Stimulated activated memory B cell treated with anti-CD40 and anti-IgM and Interleukin-4, amounts not matched to agents 10 μg/mL and 1 μg/mL and 100 μg/mL, for 72 hours (primary cell): Measurements from ENCODE around the gene ALDOC.

Source experiments
- ATAC-seq: fragments of 150-1000 bp; cut with Tn5 transposase; 2 replicates; pipeline ENCODE4 v1.10.0; 2021
- H3K27ac Mint-ChIP-seq: one replicate; pipeline ENCODE4 v1.8.0; 2022; ENCODE audit warnings: mild to moderate bottlenecking, mixed read lengths
- H3K27me3 Mint-ChIP-seq: one replicate; pipeline ENCODE4 v1.8.0; 2022; ENCODE audit warnings: mixed read lengths
- H3K36me3 Mint-ChIP-seq: one replicate; pipeline ENCODE4 v1.8.0; 2022; ENCODE audit warnings: mixed read lengths
- H3K4me1 Mint-ChIP-seq: one replicate; pipeline ENCODE4 v1.8.0; 2022; ENCODE audit warnings: mixed read lengths
- H3K4me3 Mint-ChIP-seq: one replicate; pipeline ENCODE4 v1.8.0; 2022; ENCODE audit warnings: mild to moderate bottlenecking, moderate library complexity, mixed read lengths
- H3K9me3 Mint-ChIP-seq: one replicate; pipeline ENCODE4 v1.8.0; 2022; ENCODE audit warnings: mixed read lengths

The ALDOC gene

GRCh38 chr17:28573521-28573920 is 3.2 kb downstream of the ALDOC start:
- H3K4me1 Mint-ChIP-seq = peaks cover 50% of the 10 kb centered on the region
- H3K27ac Mint-ChIP-seq = no peak overlapping the region
- no peak overlapping the region for H3K4me3 Mint-ChIP-seq
- ATAC-seq = no peak
- peaks cover 12% of the 10 kb centered on the region for H3K36me3 Mint-ChIP-seq
- H3K9me3 Mint-ChIP-seq = no peaks in the 10 kb centered on the region
- no peaks in the 10 kb centered on the region for H3K27me3 Mint-ChIP-seq

- H3K36me3 Mint-ChIP-seq = peaks cover 17% of the 10 kb centered on the region
- no peak for ATAC-seq
- peak overlapping the region; percentile 81 for H3K27ac Mint-ChIP-seq
- no peaks in the 10 kb centered on the region for H3K27me3 Mint-ChIP-seq
- H3K4me3 Mint-ChIP-seq = no peak overlapping the region
- H3K4me1 Mint-ChIP-seq = peaks cover 55% of the 10 kb centered on the region
- H3K9me3 Mint-ChIP-seq = no peaks in the 10 kb centered on the region
These were observed 3.7 kb downstream of the ALDOC start for GRCh38 chr17:28573040-28573380.

- H3K9me3 Mint-ChIP-seq = no peaks in the 10 kb centered on the region
- H3K4me1 Mint-ChIP-seq = peaks cover 61% of the 10 kb centered on the region
- H3K27me3 Mint-ChIP-seq = no peaks in the 10 kb centered on the region
- peaks cover 22% of the 10 kb centered on the region for H3K36me3 Mint-ChIP-seq
- no peak for ATAC-seq
- peak overlapping the region; percentile 96 for H3K4me3 Mint-ChIP-seq
- H3K27ac Mint-ChIP-seq = peak overlapping the region; percentile 81
These were observed 4.2 kb downstream of the ALDOC start for GRCh38 chr17:28572259-28573039.

GRCh38 chr17:28571361-28572122 is 5.2 kb downstream of the ALDOC start, which contains the start of gene PIGS:
TSS of gene PIGS (minus strand) at chr17:28571524. CDS start at chr17:28571496, 28 bp downstream.
- Mint-ChIP-seq H3K4me3 (peak within 1 kb of the TSS; percentile 96), H3K27me3 (no peaks in the 10 kb centered on the region), H3K27ac (peak within 1 kb of the TSS; percentile 81), H3K4me1 (peaks cover 60% of the 10 kb centered on the region), H3K36me3 (peaks cover 22% of the 10 kb centered on the region), H3K9me3 (no peaks in the 10 kb centered on the region)
- ATAC-seq = peak; percentile 98

GRCh38 chr17:28570716-28571360 is 5.9 kb downstream of the ALDOC start:
- no peaks in the 10 kb centered on the region for H3K9me3 Mint-ChIP-seq
- ATAC-seq = peak; percentile 56
- peaks cover 53% of the 10 kb centered on the region for H3K4me1 Mint-ChIP-seq
- peak overlapping the region; percentile 81 for H3K27ac Mint-ChIP-seq
- no peaks in the 10 kb centered on the region for H3K27me3 Mint-ChIP-seq
- peak overlapping the region; percentile 96 for H3K4me3 Mint-ChIP-seq
- H3K36me3 Mint-ChIP-seq = peaks cover 22% of the 10 kb centered on the region

- H3K4me1 Mint-ChIP-seq = peaks cover 50% of the 10 kb centered on the region
- no peaks in the 10 kb centered on the region for H3K27me3 Mint-ChIP-seq
- H3K36me3 Mint-ChIP-seq = peaks cover 21% of the 10 kb centered on the region
- H3K9me3 Mint-ChIP-seq = no peaks in the 10 kb centered on the region
- peak overlapping the region; percentile 9 for H3K27ac Mint-ChIP-seq
- no peak overlapping the region for H3K4me3 Mint-ChIP-seq
- no peak for ATAC-seq
These were observed 7.2 kb downstream of the ALDOC start for GRCh38 chr17:28569446-28569845.

- Mint-ChIP-seq H3K4me3 (peak overlapping the region; percentile 6), H3K27me3 (no peaks in the 10 kb centered on the region), H3K27ac (peak overlapping the region; percentile 17), H3K9me3 (no peaks in the 10 kb centered on the region), H3K4me1 (peaks cover 46% of the 10 kb centered on the region), H3K36me3 (peaks cover 25% of the 10 kb centered on the region)
- peak; percentile 66 for ATAC-seq
These were observed 9.1 kb downstream of the ALDOC start for GRCh38 chr17:28567604-28568003.

- no peaks in the 10 kb centered on the region for H3K9me3 Mint-ChIP-seq
- H3K4me1 Mint-ChIP-seq = peaks cover 16% of the 10 kb centered on the region
- H3K36me3 Mint-ChIP-seq = peaks cover 49% of the 10 kb centered on the region
- no peak overlapping the region for H3K4me3 Mint-ChIP-seq
- no peak overlapping the region for H3K27ac Mint-ChIP-seq
- no peaks in the 10 kb centered on the region for H3K27me3 Mint-ChIP-seq
- ATAC-seq = no peak
These were observed 13.2 kb downstream of the ALDOC start for GRCh38 chr17:28563475-28563874.

GRCh38 chr17:28555022-28555421 is 21.7 kb downstream of the ALDOC start:
- H3K9me3 Mint-ChIP-seq = no peaks in the 10 kb centered on the region
- no peaks in the 10 kb centered on the region for H3K27me3 Mint-ChIP-seq
- no peak overlapping the region for H3K4me3 Mint-ChIP-seq
- H3K4me1 Mint-ChIP-seq = peaks cover 39% of the 10 kb centered on the region
- H3K27ac Mint-ChIP-seq = no peak overlapping the region
- H3K36me3 Mint-ChIP-seq = peaks cover 64% of the 10 kb centered on the region
- ATAC-seq = no peak

- H3K4me1 Mint-ChIP-seq = peaks cover 43% of the 10 kb centered on the region
- no peak overlapping the region for H3K27ac Mint-ChIP-seq
- no peak for ATAC-seq
- no peaks in the 10 kb centered on the region for H3K27me3 Mint-ChIP-seq
- H3K36me3 Mint-ChIP-seq = peaks cover 60% of the 10 kb centered on the region
- H3K4me3 Mint-ChIP-seq = no peak overlapping the region
- H3K9me3 Mint-ChIP-seq = no peaks in the 10 kb centered on the region
These were observed 22.1 kb downstream of the ALDOC start for GRCh38 chr17:28554565-28554964.

- H3K4me1 Mint-ChIP-seq = peaks cover 59% of the 10 kb centered on the region
- no peaks in the 10 kb centered on the region for H3K9me3 Mint-ChIP-seq
- peaks cover 45% of the 10 kb centered on the region for H3K36me3 Mint-ChIP-seq
- H3K4me3 Mint-ChIP-seq = peak overlapping the region; percentile 97
- H3K27ac Mint-ChIP-seq = peak overlapping the region; percentile 38
- no peaks in the 10 kb centered on the region for H3K27me3 Mint-ChIP-seq
- no peak for ATAC-seq
These were observed 23.6 kb downstream of the ALDOC start for GRCh38 chr17:28553000-28553505.

GRCh38 chr17:28552176-28552999 is 24.3 kb downstream of the ALDOC start, which contains the start of gene UNC119:
TSS of gene UNC119 (minus strand) at chr17:28552624. CDS start at chr17:28552557, 67 bp downstream.
- H3K27me3 Mint-ChIP-seq = no peaks in the 10 kb centered on the region
- H3K27ac Mint-ChIP-seq = peak within 1 kb of the TSS; percentile 86
- peak within 1 kb of the TSS; percentile 97 for H3K4me3 Mint-ChIP-seq
- H3K4me1 Mint-ChIP-seq = peaks cover 65% of the 10 kb centered on the region
- no peaks in the 10 kb centered on the region for H3K9me3 Mint-ChIP-seq
- peaks cover 38% of the 10 kb centered on the region for H3K36me3 Mint-ChIP-seq
- peak; percentile 88 for ATAC-seq

- no peak for ATAC-seq
- H3K4me3 Mint-ChIP-seq = peak overlapping the region; percentile 97
- H3K4me1 Mint-ChIP-seq = peaks cover 67% of the 10 kb centered on the region
- H3K9me3 Mint-ChIP-seq = no peaks in the 10 kb centered on the region
- no peaks in the 10 kb centered on the region for H3K27me3 Mint-ChIP-seq
- peak overlapping the region; percentile 86 for H3K27ac Mint-ChIP-seq
- peaks cover 30% of the 10 kb centered on the region for H3K36me3 Mint-ChIP-seq
These were observed 25.1 kb downstream of the ALDOC start for GRCh38 chr17:28551421-28552175.

- H3K27ac Mint-ChIP-seq = peak overlapping the region; percentile 86
- no peak for ATAC-seq
- H3K4me3 Mint-ChIP-seq = peak overlapping the region; percentile 97
- peaks cover 23% of the 10 kb centered on the region for H3K36me3 Mint-ChIP-seq
- H3K9me3 Mint-ChIP-seq = no peaks in the 10 kb centered on the region
- H3K4me1 Mint-ChIP-seq = peaks cover 68% of the 10 kb centered on the region
- no peaks in the 10 kb centered on the region for H3K27me3 Mint-ChIP-seq
These were observed 25.8 kb downstream of the ALDOC start for GRCh38 chr17:28550858-28551257.
